Psoas muscle (tissue), 8 donors: ENCODE measurements around the gene FAM53B. TPM values are rescaled to one million over a fixed set of nuclear protein-coding genes. Genes with fewer than 3 reads are reported as not detected.

ENCODE experiments used
- ATAC-seq, 4 donors: fragments of 200-7000 bp; cut with Tn5 transposase; one replicate each; pipeline ENCODE4 v1.9.1; 2020; ENCODE audit warnings: moderate library complexity in 3 of 4, mild to moderate bottlenecking in 2 of 4
- DNase-seq, 2 donors: peaks; one replicate each; pipeline ENCODE4 v3.0.0-alpha.2; 2020
- H3K27ac ChIP-seq: fragments of 200-600 bp; one replicate; pipeline ENCODE4 v1.8.0; 2022
- H3K27me3 ChIP-seq, 3 donors: fragments of 200-600 bp in 1 of 3; one replicate each; pipeline versions ENCODE4 v1.6.1 to v1.8.0; 2013 to 2022; ENCODE audit warnings: low read length in 2 of 3, mild to moderate bottlenecking in 2 of 3, moderate library complexity in 1 of 3; ENCODE audit not compliant: insufficient read depth in 3 of 3
- H3K36me3 ChIP-seq, 2 donors: fragments of 200-600 bp in 1 of 2; one replicate each; pipeline versions ENCODE4 v1.6.1 to v1.8.0; 2013 to 2022; ENCODE audit warnings: low read depth in 1 of 2, mild to moderate bottlenecking in 1 of 2, moderate library complexity in 1 of 2; ENCODE audit not compliant: insufficient read depth in 1 of 2
- H3K4me1 ChIP-seq: fragments of 200-600 bp; one replicate; pipeline ENCODE4 v1.8.0; 2022
- H3K4me3 ChIP-seq: fragments of 200-600 bp; one replicate; pipeline ENCODE4 v1.8.0; 2022; ENCODE audit warnings: mild to moderate bottlenecking
- H3K9me3 ChIP-seq: fragments of 200-600 bp; one replicate; pipeline ENCODE4 v1.8.0; 2022
- WGBS, 3 donors: extraction: QIAGEN DNeasy Blood & Tissue Kit; methylation state at CpG; one replicate each; pipeline versions ENCODE4 v1.1.6 to v1.1.7; 2013; 5-methylcytosine and 5-hydroxymethylcytosine counted together
- intact Hi-C, 2 donors: fragments of 100-400 bp; cut with DNase I; formaldehyde crosslinking; loops; one replicate each; pipeline versions ENCODE4 v1.11.0 to v1.14.2; 2022
- polyA plus RNA-seq, 3 donors: library from polyadenylated mRNA; stranded (reverse); fragments of 200-250 nt; gene quantifications; one replicate each; pipeline ENCODE4 v1.2.3, GENCODE V29; 2013
- total RNA-seq, 4 donors: library from RNA; stranded (reverse); fragmentation: NEBNext Ultra II Directional in 2 of 4; extraction: Animal tissue kit (Norgen Biotek cat#: 25700) in 2 of 4; gene quantifications; one replicate each; pipeline versions ENCODE4 v1.2.1 to v1.2.4, GENCODE V29; 2021 to 2023
- TF ChIP-seq, protein P1 (sequence below): fragments of 200-600 bp; IDR thresholded peaks from one replicate; pipeline ENCODE4 v1.8.0; 2022; ENCODE audit warnings: antibody characterized with exemption
- donor health status: healthy with polysubstance abuse.
- donor health status: DM: no; HTN: no; CAD: no; lungs with moderate emphysema.
- donor health status: Bipolar disorder and iron deficiency.
- donor health status: healthy.
- donor health status: DM: yes; HTN: yes; CAD: no.
- donor health status: DM: no; HTN: no; CAD: no.
- donor health status: DM: no; HTN: no; CAD: no.
- donor health status: DM: yes; HTN: yes; CAD: no.

FAM53B gene
- total and polyA plus RNA-seq, 7 donors = 31.0 to 178 (median 49.5) TPM

DNA sequence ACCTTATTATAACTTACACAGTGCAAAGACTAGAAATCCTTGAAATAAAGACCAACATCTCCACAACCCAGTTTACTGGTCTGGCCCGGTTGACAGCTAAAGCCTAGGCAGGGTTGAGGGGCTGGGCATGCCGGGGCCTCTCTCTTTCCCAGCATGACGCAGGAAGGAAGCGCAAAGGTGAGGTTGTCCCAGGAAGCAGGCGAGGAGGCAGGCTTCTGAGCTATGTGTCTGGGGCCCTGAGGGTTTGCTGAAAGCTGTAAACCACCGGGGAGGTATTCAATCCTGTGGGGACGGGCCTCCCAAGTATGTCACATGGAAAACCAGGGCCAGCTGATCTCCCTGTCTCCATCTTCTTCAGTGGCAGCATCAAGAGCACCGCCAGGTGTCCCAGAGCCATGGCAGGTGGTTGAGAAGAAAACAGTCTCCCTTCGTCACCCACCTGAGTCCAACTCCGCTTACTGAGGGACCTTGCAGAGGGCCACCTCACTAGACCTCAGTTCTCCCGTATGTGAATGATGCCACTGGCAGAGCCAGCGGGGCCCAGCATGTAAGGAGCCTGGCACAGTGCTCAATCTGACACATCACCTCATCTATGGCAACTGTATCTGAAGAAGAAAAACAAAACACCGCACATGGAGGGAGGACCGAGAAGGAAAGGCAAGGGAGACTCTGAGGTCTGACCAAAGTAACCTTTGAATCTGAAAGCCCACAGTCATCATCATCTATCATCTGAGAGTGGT, 49.5 kb downstream of the FAM53B start:
- Histone ChIP-seq H3K36me3 (peaks cover 0 to 17% of the 10 kb centered on the region in 2 donors), H3K27me3 (no peaks in the 10 kb centered on the region), H3K27ac (peak overlapping the region; percentile 91), H3K9me3 (no peaks in the 10 kb centered on the region), H3K4me3 (no peak overlapping the region), H3K4me1 (peaks cover 58% of the 10 kb centered on the region)
- ATAC-seq = no peak
- TF ChIP-seq, protein P1, sequence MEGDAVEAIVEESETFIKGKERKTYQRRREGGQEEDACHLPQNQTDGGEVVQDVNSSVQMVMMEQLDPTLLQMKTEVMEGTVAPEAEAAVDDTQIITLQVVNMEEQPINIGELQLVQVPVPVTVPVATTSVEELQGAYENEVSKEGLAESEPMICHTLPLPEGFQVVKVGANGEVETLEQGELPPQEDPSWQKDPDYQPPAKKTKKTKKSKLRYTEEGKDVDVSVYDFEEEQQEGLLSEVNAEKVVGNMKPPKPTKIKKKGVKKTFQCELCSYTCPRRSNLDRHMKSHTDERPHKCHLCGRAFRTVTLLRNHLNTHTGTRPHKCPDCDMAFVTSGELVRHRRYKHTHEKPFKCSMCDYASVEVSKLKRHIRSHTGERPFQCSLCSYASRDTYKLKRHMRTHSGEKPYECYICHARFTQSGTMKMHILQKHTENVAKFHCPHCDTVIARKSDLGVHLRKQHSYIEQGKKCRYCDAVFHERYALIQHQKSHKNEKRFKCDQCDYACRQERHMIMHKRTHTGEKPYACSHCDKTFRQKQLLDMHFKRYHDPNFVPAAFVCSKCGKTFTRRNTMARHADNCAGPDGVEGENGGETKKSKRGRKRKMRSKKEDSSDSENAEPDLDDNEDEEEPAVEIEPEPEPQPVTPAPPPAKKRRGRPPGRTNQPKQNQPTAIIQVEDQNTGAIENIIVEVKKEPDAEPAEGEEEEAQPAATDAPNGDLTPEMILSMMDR = no peak
- 84 to 91% (median 85%) methylated on average over 13 to 14 of the region's 14 CpGs for WGBS, 3 donors
- peak in 1 of 2 donors; percentile 39 for DNase-seq
- intact Hi-C loops = no loop called here

DNA sequence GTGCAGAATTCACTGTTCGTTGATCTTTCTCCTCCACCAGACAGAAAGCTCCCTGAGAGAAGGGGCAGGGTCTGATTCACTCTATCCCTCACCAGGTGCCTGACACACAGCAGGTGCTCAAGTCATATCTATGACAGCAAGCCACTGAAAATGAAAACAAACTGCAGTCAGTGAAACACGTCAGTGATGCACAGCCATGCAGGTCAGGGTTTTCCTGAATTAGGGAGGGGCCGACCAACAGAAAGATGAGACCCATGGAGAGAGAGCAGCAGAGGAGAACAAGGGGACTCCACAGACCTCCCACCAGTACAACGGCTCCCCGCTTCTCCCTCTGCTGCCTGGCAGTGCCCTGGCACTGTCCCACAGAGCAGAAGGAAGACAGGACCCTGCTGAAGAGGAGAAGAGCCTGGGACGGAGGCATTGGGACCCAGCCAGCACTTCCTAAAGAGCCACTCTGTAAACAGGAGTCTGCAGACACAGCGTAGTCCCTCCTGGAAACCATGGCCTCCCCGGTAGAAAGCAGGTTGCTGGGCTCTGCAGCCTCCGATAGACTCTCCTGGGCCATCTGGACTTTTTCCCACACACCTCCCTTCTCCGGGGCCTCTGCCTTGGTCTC, 50.3 kb downstream of the FAM53B start:
- WGBS, 3 donors = 38 to 66% (median 45%) methylated on average over 10 of the region's 10 CpGs
- intact Hi-C loops = no loop called here
- DNase-seq (peak in 1 of 2 donors; percentile 45), ATAC-seq (peak; percentile 4 to 46 (median 30))
- TF ChIP-seq, protein P1 = no peak
- Histone ChIP-seq H3K4me3 (no peak overlapping the region), H3K27ac (peak overlapping the region; percentile 91), H3K36me3 (peaks cover 0 to 17% of the 10 kb centered on the region in 2 donors), H3K9me3 (no peaks in the 10 kb centered on the region), H3K4me1 (peaks cover 58% of the 10 kb centered on the region), H3K27me3 (no peaks in the 10 kb centered on the region)

DNA sequence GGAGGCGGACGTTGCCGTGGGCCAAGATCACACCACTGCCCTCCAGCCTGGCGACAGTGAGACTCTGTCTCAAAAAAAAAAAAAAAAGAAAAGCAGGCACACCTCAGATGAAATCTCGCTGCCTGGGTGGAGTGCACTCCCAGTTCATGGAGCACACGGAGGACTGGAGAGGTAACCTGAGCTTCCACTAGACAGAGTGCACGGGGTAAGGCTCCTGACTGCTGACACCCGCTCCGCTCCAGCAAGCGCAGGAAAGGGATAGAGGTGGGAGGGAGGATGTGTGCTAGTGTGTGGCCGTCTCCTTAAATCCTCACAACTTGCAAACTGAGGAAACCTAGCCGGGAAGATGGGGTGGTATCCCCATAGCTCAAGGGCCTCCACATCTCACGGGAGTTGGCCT, 50.8 kb downstream of the FAM53B start:
- Histone ChIP-seq H3K27me3 (no peaks in the 10 kb centered on the region), H3K4me1 (peaks cover 58% of the 10 kb centered on the region), H3K27ac (peak overlapping the region; percentile 91), H3K36me3 (peaks cover 0 to 17% of the 10 kb centered on the region in 2 donors), H3K9me3 (no peaks in the 10 kb centered on the region), H3K4me3 (peak overlapping the region; percentile 20)
- ATAC-seq (peak; percentile 71 to 91 (median 77)), DNase-seq (peak in 1 of 2 donors; percentile 75)
- intact Hi-C loops = no loop called here
- whole genome bisulfite sequencing, 3 donors = 27 to 36% (median 29%) methylated on average over 13 of the region's 13 CpGs
- TF ChIP-seq, protein P1 = no peak

DNA sequence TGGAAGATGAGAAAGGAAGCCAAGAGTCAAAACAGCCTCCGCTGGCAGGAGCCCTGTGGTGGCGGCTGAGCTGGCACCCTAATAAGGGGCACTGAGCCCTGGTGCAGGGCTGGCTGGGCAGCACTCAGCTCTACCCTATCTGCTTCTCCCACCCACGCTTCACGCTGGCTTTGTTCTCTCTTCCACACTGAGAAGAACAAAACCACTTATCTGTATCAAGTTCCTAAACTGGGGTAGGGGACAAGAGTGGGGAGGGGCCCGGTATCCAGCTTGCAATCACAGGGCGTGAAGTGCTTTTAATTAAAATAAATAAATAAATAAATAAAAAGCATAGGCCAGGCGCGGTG, 52.1 kb downstream of the FAM53B start:
- peaks cover 58% of the 10 kb centered on the region for H3K4me1 ChIP-seq
- peak in 1 of 2 donors; percentile 36 for DNase-seq

More for the DNA sequence above, 52.1 kb downstream of the FAM53B start:
- Histone ChIP-seq H3K27ac (peak overlapping the region; percentile 91), H3K27me3 (no peaks in the 10 kb centered on the region), H3K36me3 (peaks cover 0 to 17% of the 10 kb centered on the region in 2 donors), H3K4me3 (no peak overlapping the region), H3K9me3 (no peaks in the 10 kb centered on the region)
- TF ChIP-seq, protein P1 = no peak
- intact Hi-C loops = no loop called here
- ATAC-seq = no peak
- 57 to 83% (median 59%) methylated on average over 8 of the region's 8 CpGs for WGBS, 3 donors
